Prostate gland (tissue), 2 donors: ENCODE results near the gene UGT1A10.
"Not testable (repeated sequence)": the region's sequence is repeated elsewhere in the genome, so short reads cannot be mapped to it uniquely, and the experiment has no call there.

ENCODE experiments used
- CTCF ChIP-seq, 4 experiments: fragments of 200-600 bp in 2 of 4; fragments of 450-650 bp in 2 of 4; sonication (generic) in 2 of 4; IDR thresholded peaks; 1 replicate in 3 of 4; 2 replicates in 1 of 4; pipeline ENCODE4 v1.5.1; 2016 to 2019; ENCODE audit warnings: antibody characterized with exemption in 4 of 4, mild to moderate bottlenecking in 2 of 4, moderate library complexity in 2 of 4
- POLR2A ChIP-seq: fragments of 450-650 bp; IDR thresholded peaks from one replicate; pipeline ENCODE4 v1.6.1; 2016; ENCODE audit warnings: antibody characterized with exemption, mild to moderate bottlenecking

- TF ChIP-seq POLR2A; CTCF (IDR thresholded peaks at IDR 0.05): not testable (repeated sequence)
Measured at GRCh38 chr2:233646033-233646432, 9.8 kb downstream of the UGT1A10 start.
